NB4 (cell line): ENCODE measurements around the gene RNPC3.

Experiments
- CTCF ChIP-seq: IDR thresholded peaks from one replicate; pipeline ENCODE4 v1.5.1; 2012; ENCODE audit warnings: low read depth, low read length
- MAX ChIP-seq: IDR thresholded peaks from 2 replicates; pipeline ENCODE4 v1.6.1; 2011; ENCODE audit warnings: low read depth, low read length

DNA sequence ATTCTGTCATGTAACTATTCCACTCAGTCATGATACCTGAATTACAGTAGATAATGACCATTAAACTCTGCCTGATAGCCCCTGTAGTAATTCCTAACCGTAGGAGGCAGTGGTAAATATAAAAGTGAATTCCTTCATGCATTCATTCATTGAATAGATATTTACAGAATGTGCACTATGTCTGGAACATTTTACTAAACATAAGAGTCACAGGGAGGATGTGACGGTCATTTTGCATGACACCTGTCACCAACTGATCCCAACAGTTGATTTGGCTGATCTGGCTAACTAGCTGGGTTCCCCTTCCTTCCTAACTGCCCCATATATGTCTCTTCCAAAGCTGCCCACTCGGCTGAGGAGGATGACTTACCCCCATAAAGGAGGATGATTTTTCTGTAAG is 2.2 kb upstream of the RNPC3 start:
- TF ChIP-seq CTCF: no peak
- no peak for TF ChIP-seq MAX
